Choroid plexus epithelial cell (primary cell): ENCODE data around the gene JTB.

Source experiments
- DNase-seq: peaks from one replicate; pipeline ENCODE4 v3.0.0-alpha.2; 2010; ENCODE audit warnings: low read depth
- H3K4me3 ChIP-seq: 2 replicates; pipeline ENCODE4 v1.5.1; 2011; ENCODE audit warnings: low read depth, mild to moderate bottlenecking, control low read depth, low read length, moderate library complexity
- CTCF ChIP-seq: conservative IDR thresholded peaks from 2 replicates; pipeline ENCODE4 v1.5.1; 2011; ENCODE audit warnings: low read depth, mild to moderate bottlenecking, control low read depth, inconsistent platforms, low read length, moderate library complexity

Gene JTB

GRCh38 chr1:153976819-153977249, 640 bp downstream of the JTB start:
- H3K4me3 ChIP-seq: peak overlapping the region; percentile 96
- no peak for TF ChIP-seq CTCF
- DNase-seq: no peak

DNA sequence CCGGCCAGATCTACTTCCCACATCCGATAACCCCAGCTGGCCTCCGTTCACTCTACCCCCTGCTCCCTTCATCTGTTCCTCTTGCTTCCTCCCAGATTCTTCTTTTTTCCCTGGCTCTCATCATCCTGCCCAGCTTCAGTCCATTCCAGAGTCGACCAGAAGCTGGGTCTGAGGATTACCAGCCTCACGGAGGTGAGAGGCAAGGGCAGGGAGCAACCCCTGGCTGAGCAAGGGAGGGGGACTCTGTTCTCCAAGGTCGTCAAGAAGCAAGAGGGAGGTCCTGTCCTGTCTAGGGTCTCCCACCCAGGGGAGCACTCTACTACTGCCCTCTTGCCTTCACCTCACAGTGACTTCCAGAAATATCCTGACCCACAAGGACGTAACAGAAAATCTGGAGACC, 3.9 kb downstream of the JTB start:
- H3K4me3 ChIP-seq: no peak overlapping the region
- DNase-seq: no peak
- TF ChIP-seq CTCF: no peak

GRCh38 chr1:153973071-153973470, 4.4 kb downstream of the JTB start:
- no peak for DNase-seq
- no peak overlapping the region for H3K4me3 ChIP-seq
- no peak for TF ChIP-seq CTCF

GRCh38 chr1:153970346-153970745, 7.1 kb downstream of the JTB start:
- no peak overlapping the region for H3K4me3 ChIP-seq
- no peak for DNase-seq
- TF ChIP-seq CTCF: no peak

GRCh38 chr1:153968972-153969371, 8.5 kb downstream of the JTB start:
- no peak for DNase-seq
- H3K4me3 ChIP-seq: no peak overlapping the region
- no peak for TF ChIP-seq CTCF

DNA sequence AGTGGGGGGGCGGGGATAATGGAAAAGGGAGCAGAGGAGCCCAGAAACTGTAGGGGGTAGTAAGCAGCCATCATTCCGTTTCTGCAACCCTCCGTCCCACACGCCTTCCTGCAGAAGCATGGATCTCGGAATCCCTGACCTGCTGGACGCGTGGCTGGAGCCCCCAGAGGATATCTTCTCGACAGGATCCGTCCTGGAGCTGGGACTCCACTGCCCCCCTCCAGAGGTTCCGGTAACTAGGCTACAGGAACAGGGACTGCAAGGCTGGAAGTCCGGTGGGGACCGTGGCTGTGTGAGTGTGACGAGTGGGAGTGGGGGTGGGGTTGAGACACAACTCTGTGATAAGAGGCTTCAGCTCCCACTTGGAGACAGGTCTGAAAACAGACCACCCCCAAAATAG, 9.1 kb downstream of the JTB start:
- no peak for TF ChIP-seq CTCF
- peak overlapping the region; percentile 72 for H3K4me3 ChIP-seq
- DNase-seq: no peak

DNA sequence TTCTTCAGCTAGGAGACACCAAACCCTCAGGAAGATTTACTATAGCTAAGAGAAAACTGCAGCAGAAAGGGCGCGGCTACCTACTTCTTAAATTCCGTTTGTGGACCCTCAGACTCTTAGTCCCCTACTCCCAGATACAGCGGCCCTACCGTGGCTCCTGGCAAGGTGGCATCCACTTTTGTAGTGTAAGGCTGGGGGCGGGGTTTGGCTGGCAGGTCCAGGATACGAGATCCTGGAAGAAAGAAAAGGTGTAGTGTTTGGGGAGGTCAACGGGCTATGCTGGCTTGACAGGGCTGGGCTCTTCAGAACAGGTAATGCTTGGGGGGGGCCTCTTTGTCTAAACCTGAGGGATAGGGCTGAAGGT, 9.5 kb downstream of the JTB start:
- H3K4me3 ChIP-seq: peak overlapping the region; percentile 72
- no peak for TF ChIP-seq CTCF
- DNase-seq: no peak
